Measurements from ENCODE around the gene BCAS3. TPM values are rescaled to one million over a fixed set of nuclear protein-coding genes. Genes with fewer than 3 reads are reported as not detected.

Gene BCAS3
- total RNA-seq, 1 experiment from 2014 or later = 26.3 TPM

- no peak overlapping the region for H2AFZ ChIP-seq (ENCODE audit: low read depth, low read length, poor library complexity, severe bottlenecking)
- no peaks in the 10 kb centered on the region for H3K36me3 ChIP-seq (ENCODE audit: control insufficient read depth in 1 of 2, insufficient read depth in 2 of 2, low read length in 2 of 2)
- intact Hi-C loops (cut with micrococcal nuclease) = no loop called here
- BruUV-seq (replicated peaks) = no TSS peak
- ATAC-seq = no peak
- ChIA-PET POLR2A (no interaction called here), CTCF (no interaction called here), RAD21 (ENCODE audit: low non-redundant PET in 1 of 2, low total read pairs in 2 of 2, uncharacterized antibody in 2 of 2, unreplicated experiment in 2 of 2) (no interaction called here)
- H3K79me2 ChIP-seq (ENCODE audit: insufficient read depth, low read length) = no peaks in the 10 kb centered on the region
- H3K27me3 ChIP-seq (ENCODE audit: insufficient read depth, low read length) = no peaks in the 10 kb centered on the region
- TF ChIP-seq EZH2phosphoT487 (IDR thresholded peaks at IDR 0.05; ENCODE audit: borderline replicate concordance) (no peak), YY1 (IDR thresholded peaks at IDR 0.05; ENCODE audit: extremely low read depth, insufficient replicate concordance, low read depth, low read length) (no peak), CEBPB (IDR thresholded peaks at IDR 0.05; ENCODE audit: low read depth) (no peak), ELF1 (IDR thresholded peaks at IDR 0.05; ENCODE audit: borderline replicate concordance, low read depth) (no peak), POLR2AphosphoS5 (IDR thresholded peaks at IDR 0.05; ENCODE audit: low read depth, low read length) (no peak), ZNF274 (IDR thresholded peaks at IDR 0.05; ENCODE audit: low read depth, low read length) (no peak), SIN3A (IDR thresholded peaks at IDR 0.05; ENCODE audit: low read depth) (no peak), JUND (IDR thresholded peaks at IDR 0.05) (no peak), CTCF (IDR thresholded peaks at IDR 0.05 in 2 of 3, conservative IDR thresholded peaks at IDR 0.05 in 1 of 3; ENCODE audit: borderline replicate concordance in 1 of 3, insufficient read depth in 1 of 3, low read depth in 2 of 3, low read length in 2 of 3) (no peak), RAD21 (IDR thresholded peaks at IDR 0.05; ENCODE audit: low read depth) (no peak)
- no peak overlapping the region for H3K4me2 ChIP-seq (ENCODE audit: low read length)
- DNase-seq (ENCODE audit: low read depth, low spot score) = no peak
- H3K9ac ChIP-seq (ENCODE audit: low read length) = no peak overlapping the region
- no peaks in the 10 kb centered on the region for H3K9me2 ChIP-seq (ENCODE audit: insufficient read depth)
- H3K4me1 ChIP-seq (ENCODE audit: control insufficient read depth in 1 of 2, insufficient read depth in 2 of 2, low read length in 2 of 2) = no peaks in the 10 kb centered on the region
- H4K20me1 ChIP-seq (ENCODE audit: insufficient read depth) = no peaks in the 10 kb centered on the region
- no peaks in the 10 kb centered on the region for H3K9me3 ChIP-seq (ENCODE audit: control insufficient read depth in 1 of 2, insufficient read depth in 1 of 2, low read depth in 1 of 2, low read length in 2 of 2)
- H3K4me3 ChIP-seq (replicated peaks in 1 of 2; ENCODE audit: low read depth in 1 of 2, low read length in 2 of 2) = no peak overlapping the region
- H3K27ac ChIP-seq (ENCODE audit: low read depth, low read length) = no peak overlapping the region
These were observed 691.3 kb downstream of the BCAS3 start for GRCh38 chr17:61368832-61369450.

Data from HCT116 (cell line).